ENCODE data around the gene IER5L.
"Not testable (repeated sequence)": the region's sequence is repeated elsewhere in the genome, so short reads cannot be mapped to it uniquely, and the experiment has no call there.

IER5L gene

DNA sequence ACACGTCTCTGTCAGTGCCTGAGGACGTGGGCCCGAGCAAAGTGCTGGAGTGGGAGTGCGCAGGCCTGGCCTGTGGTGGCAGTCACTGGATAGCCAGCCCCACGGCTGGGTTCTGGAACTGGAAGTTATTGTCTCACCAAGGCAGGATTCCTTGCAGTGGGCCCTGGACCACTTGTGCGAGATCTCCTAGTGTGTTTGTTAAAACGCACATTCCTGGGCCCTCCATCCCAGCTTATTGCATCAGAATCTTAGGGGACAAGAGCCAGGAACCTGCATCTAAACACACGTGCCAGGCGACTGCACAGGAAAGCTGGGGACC lies 40.0 kb downstream of the IER5L start:
- no peak for DNase-seq

DNA sequence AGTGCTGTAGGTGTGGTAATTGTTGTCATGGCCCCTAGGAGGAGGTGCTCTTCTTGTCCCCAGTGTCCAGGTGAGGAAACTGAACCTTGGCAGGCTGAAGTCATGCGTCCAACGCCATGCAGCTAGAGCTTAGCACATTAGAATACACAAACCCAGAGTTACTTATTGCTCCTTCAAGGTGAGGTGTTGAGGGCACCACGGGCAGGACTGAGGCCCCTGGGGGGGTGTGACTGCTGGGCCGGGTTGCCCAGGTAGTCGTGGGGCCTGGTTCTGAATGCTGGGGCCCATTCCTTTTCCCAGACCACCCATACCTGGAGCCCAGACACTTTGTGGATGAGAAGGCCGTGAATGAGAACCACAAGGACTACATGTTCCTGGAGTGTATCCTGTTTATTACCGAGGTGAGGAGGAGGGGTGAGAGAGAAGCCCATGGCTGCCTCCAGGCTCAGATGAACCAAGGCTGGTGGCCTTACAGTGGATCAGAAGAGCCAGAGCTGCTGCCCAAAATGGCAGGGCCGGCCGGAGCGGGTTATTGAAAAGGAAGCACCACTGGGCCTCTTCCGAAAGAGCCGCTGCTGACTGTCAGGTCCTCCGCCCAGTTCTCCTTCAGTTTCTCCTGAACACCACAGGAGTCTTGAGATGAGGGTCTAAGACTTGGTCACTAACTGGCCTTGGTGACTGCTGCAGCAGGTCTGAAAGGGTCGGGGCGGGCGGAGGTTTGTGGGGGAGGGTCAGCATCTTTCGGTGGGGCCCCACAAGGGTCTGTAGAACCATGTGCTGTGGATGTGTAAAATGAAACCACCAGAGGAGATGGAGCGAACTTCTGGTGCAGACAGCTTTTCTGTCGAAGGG lies 40.5 kb downstream of the IER5L start:
- no peak for DNase-seq

DNA sequence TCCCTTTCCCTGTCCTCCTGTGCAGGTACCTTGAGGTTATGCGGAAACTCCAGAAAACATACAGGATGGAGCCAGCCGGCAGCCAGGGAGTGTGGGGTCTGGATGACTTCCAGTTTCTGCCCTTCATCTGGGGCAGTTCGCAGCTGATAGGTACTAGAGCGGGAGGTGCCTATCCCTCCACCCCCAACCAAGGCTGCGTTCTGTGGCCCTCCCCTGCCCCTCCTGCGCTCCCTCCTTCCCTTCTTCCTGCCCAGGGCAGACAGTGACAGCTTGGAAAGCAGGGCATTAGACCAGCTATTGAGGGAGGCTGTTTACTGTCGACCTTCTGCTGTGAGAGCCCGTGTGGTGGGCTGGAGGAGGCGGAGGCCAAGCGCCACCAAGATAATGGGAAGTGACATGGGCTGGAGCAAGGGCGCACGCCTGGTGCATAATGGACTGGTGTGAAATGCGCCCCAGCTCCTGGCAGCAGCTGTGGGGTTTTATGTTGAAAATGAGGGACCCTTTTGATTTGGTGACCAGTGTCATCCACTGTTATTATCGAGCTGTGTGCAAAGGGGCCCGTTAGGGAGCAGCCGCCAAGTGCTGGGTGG lies 41.5 kb downstream of the IER5L start:
- DNase-seq = no peak

DNA sequence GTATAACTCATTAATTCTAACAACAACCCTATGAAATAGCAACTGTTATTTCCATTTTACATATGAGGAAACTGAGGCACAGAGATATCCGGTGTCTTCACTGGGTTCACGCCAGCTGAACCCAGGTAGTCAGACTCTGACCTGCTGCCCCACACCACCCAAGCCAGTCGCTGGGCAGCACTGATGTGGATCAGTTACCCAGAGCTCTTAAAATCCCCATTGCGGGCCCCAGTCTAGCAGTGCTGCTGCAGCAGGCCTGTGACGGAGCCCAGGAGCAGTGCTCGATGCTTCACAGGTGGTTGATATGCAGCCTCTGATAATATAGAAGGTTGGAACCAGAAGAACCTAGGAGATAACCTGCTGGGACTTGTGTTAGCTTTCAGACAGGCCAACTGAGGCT lies 42.6 kb downstream of the IER5L start:
- no peak for DNase-seq

DNA sequence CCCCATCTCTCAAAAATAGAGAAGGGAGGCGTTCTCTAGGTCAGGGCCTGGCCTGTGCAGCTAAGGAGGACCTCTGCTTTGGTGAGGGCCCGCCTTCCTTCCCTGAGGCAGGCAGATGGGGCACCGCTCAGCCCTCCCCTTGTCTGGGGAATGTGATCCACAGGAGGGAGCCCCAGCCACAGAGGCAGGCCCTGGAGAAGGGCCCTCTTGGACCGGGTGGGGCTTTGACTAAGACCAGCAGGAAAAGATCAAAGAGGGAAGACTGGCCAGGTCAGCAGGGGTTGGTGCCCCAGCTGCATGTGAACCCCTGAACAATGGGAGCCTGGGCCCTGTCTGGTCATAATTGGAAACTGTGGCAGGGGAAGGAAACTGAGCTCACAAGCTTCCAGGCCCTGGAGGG lies 45.0 kb downstream of the IER5L start:
- DNase-seq = no peak

DNA sequence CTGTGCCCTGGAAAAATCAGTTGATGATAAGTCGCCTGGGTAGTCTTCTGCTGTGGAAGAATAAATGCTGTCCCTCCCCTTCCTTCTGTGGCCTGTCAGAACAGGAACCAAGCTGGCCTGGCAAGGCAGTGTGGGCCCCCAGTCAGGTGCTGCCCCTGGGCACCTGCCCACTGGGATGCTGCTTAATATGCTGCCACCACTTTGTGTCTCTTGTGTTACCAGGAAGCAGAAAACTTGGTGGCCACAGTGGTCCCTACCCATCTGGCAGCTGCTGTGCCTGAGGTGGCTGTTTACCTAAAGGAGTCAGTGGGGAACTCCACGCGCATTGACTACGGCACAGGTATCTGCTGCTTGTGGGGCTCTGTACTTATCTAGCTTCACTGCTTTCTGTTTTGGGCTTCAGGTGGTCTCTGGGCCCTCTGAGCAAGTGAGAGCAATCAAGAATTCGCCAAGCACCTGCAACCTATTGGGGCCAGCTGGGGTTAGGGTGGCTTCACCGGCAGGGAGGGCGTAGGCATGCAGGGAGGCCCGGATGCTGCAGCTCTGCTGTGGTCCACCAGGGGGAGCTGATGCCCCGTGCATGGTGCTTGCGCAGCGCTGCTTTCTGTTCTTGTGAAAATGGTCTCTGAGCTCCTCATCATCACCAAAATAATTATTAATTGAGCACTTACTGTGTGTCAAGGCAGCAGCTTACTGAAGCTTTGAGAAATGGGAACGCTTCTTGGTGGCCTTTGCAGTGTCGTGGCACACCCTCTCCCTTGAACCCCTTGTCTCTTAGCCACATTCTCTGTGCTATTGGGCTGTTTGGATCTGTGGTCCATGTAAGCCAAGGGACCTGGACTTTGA lies 46.5 kb downstream of the IER5L start:
- no peak for DNase-seq

DNA sequence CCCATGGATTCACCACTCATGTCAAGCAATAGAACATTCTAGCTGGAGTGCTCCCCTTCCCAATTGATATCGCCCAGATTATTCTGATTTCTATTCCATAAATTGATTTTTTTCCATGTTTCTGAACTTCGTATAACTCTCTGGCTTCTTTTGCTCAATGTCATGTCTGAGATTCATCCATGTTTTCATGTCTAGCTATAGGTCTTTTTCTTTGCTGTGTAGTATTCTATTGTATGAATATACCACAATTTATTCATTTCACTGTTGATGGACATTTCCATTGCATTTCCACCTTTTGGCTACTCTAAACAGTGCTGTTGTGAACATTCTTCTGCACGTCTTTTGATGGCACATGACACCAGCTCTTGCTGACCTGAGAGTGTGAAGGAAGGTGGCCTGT lies 47.3 kb downstream of the IER5L start:
- DNase-seq = no peak

DNA sequence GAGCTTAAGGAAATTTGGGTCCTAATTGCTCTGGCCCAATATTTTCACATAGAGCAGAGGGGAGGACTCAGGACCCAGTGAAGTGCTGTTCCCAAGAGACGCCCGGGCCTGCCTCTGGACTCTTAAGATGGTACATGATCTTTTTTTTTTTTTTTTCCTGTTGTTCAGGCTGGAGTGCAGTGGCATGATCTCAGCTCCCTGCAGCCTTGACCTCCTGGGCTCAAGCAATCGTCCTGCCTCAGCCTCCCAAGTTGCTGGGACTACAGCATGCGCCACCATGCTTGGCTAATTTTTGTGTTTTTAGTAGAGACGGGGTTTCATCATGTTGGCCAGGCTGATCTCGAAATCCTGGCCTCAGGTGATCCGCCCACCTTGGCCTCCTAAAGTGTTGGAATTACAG lies 47.8 kb downstream of the IER5L start:
- DNase-seq = not testable (repeated sequence)

DNA sequence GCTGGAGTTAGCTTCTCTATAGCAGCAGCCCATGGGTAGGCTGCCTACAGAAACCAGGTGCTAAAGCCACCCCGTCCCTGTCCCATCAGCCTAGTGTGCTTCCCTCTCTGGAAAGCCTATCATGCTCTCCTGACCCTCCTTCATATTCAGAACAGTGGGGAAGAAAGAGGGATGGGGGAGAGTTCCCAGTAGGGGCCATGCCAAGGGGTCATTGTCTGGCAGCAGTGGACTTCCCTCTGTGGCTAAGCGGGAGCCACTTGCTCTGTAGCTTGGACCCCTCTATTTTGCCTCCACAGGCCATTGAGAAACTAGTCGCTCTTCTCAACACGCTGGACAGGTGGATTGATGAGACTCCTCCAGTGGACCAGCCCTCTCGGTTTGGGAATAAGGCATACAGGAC lies 49.4 kb downstream of the IER5L start:
- no peak for DNase-seq

DNA sequence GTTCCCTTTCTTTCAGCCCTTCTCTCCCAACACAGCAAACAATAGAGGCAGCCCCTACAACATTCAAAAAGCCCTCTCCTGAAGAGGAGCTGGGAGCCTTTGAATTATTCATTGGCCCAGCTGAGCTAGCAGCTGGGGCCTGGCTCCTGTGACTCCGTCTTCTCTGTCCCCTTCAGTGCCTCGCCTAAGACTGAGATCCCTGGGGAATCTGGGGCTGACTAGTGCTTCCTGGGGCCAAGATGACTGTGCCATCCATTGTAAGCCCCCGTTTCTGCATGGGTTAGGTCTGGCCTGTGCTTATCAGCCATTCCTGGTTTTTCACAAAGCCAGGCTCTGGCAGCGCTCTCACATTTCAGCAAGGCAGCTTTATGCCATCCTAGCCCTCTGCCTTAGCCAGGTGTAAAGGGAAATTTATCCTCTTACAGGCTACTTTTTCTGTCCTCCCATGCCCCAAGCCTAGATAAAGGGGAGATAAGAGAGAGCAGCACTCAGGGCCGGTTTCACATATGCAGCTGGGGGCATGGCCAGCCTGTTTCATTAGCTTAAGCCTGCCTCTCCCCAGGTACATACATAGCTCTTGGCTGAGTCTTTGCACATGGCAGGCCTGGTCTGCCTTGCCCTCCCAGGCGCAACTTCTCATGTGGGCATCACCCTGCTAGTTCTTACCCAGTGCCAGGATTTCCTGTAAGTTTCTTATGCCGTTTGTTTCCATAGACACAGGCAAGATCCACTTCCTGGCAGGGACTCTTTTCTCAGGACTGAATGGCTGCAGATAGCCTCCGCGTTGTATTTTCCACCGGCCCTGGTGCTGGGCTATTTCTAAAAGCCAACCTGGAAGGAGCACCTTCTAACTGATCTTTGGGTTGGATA lies 51.1 kb downstream of the IER5L start:
- DNase-seq = no peak
